Hindlimb muscle (tissue), 1 donor: Measurements from ENCODE around the gene IFI27L1. TPM values are rescaled to one million over a fixed set of nuclear protein-coding genes. Genes with fewer than 3 reads are reported as not detected.

Experiments
- DNase-seq: peaks from one replicate; pipeline ENCODE4 v3.0.0-alpha.2; 2013
- polyA plus RNA-seq: library from polyadenylated mRNA; unstranded; fragments of 120-200 nt; gene quantifications from one replicate; pipeline ENCODE4 v1.2.1, GENCODE V29; 2013; ENCODE audit not compliant: insufficient read length

The IFI27L1 gene
- polyA plus RNA-seq, 1 donor, result 11.6 TPM

GRCh38 chr14:94115058-94115591 lies 34.0 kb downstream of the IFI27L1 start:
- no peak for DNase-seq

- no peak for DNase-seq
Observed at GRCh38 chr14:94115631-94116030, 34.5 kb downstream of the IFI27L1 start.

- no peak for DNase-seq
Observed at GRCh38 chr14:94116701-94117100, 35.6 kb downstream of the IFI27L1 start.

- no peak for DNase-seq
Observed at GRCh38 chr14:94117856-94118255, 36.7 kb downstream of the IFI27L1 start.

- DNase-seq, result no peak
Observed at GRCh38 chr14:94119071-94119470, 38.0 kb downstream of the IFI27L1 start.

- DNase-seq, result no peak
Observed at GRCh38 chr14:94120667-94121340, 39.7 kb downstream of the IFI27L1 start.

- DNase-seq, result no peak
Observed at GRCh38 chr14:94121485-94121884, 40.4 kb downstream of the IFI27L1 start.

- DNase-seq, result no peak
Observed at GRCh38 chr14:94122438-94122837, 41.3 kb downstream of the IFI27L1 start.

GRCh38 chr14:94123296-94123695 lies 42.2 kb downstream of the IFI27L1 start:
- no peak for DNase-seq

GRCh38 chr14:94123868-94124267 lies 42.8 kb downstream of the IFI27L1 start:
- DNase-seq, result no peak

- DNase-seq, result no peak
Observed at GRCh38 chr14:94124582-94125377, 43.7 kb downstream of the IFI27L1 start.

GRCh38 chr14:94125659-94126418 lies 44.7 kb downstream of the IFI27L1 start:
- DNase-seq, result no peak

GRCh38 chr14:94126419-94126677 lies 45.2 kb downstream of the IFI27L1 start:
- DNase-seq, result no peak

GRCh38 chr14:94126800-94127199 lies 45.7 kb downstream of the IFI27L1 start:
- no peak for DNase-seq

GRCh38 chr14:94127330-94127729 lies 46.2 kb downstream of the IFI27L1 start:
- DNase-seq, result no peak

GRCh38 chr14:94128216-94128839 lies 47.2 kb downstream of the IFI27L1 start:
- no peak for DNase-seq

GRCh38 chr14:94129111-94129757 lies 48.1 kb downstream of the IFI27L1 start, which contains the start of gene IFI27L2:
Gene IFI27L2, minus strand, starts transcription at chr14:94129604. Its CDS starts 40 bp downstream, at chr14:94129564.
- peak; percentile 67 for DNase-seq

- peak; percentile 26 for DNase-seq
Observed at GRCh38 chr14:94129758-94130414, 48.8 kb downstream of the IFI27L1 start.

GRCh38 chr14:94132285-94132887 lies 51.3 kb downstream of the IFI27L1 start:
- DNase-seq, result peak; percentile 50

GRCh38 chr14:94135476-94135875 lies 54.4 kb downstream of the IFI27L1 start:
- DNase-seq, result no peak
